NCI-H345 treated with DMSO at 0.1 percent for 48 hours (cell line): Measurements from ENCODE around the gene TAGLN3.

ENCODE experiments used
- DNase-seq: peaks from one replicate; lab custom pipeline; 2025; ENCODE audit not compliant: unreplicated experiment; lab: John Stamatoyannopoulos, UW

TAGLN3 gene

GRCh38 chr3:112043621-112044201 lies 45.0 kb downstream of the TAGLN3 start:
- DNase-seq, result peak; percentile 70

DNA sequence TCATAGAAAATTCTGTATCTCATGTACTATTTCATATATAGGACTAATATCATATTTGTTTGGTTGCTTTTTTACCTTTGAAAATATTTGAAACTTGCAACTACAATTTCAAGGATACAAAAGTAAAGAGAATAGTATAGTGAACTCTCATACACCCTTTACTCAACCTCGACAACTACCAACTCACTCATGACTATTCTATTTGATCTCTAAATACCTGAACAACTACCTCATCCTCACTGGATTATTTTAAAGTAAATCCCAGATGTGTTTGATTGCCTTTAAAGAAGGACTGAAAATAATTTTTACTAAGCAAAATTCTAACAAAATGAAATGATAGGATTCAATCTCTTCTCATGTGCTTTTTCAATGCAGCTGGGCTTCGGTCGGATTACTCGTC lies 47.9 kb downstream of the TAGLN3 start:
- no peak for DNase-seq

DNA sequence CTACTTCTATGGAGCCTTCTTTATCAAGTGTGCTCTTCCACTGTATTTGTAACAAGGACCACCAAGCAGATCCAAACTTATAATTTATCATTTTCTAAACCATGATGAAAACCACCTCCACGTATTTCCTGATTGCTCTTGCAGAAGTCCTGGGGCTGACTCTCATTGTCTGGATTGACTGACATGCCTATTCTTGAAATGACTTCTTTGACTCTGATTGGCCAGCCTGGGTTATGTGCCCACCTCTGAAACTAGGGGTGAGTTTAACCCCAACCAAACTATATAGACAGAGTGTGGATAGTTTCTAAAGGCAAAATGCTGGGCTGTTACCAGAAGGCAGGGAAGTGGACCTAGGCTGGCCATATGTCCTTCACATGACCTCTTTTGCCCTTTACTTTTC lies 48.5 kb downstream of the TAGLN3 start:
- no peak for DNase-seq

- no peak for DNase-seq
These were observed 50.2 kb downstream of the TAGLN3 start for GRCh38 chr3:112048911-112049310.

GRCh38 chr3:112053229-112053628 lies 54.5 kb downstream of the TAGLN3 start:
- no peak for DNase-seq

GRCh38 chr3:112056451-112056929 lies 57.8 kb downstream of the TAGLN3 start:
- DNase-seq, result no peak

- no peak for DNase-seq
These were observed 60.8 kb downstream of the TAGLN3 start for GRCh38 chr3:112059497-112059896.

DNA sequence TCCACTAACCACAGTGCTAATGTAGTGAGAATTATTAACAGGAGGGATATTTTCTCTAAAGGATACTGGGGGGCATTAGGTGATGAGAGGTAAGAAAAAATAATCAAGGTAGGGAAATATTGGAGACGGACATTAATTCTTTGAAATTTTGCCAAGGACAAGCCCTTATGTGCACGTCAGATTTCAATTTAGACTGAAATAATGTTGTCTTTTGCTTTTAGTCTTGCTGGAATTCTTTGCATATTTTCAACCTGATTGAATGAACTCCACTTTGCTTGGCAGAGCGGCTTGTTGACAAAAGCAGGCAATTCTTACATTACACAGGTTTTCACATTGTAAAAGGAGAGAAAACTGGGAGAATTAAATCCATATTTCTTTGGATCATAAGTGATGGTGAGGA lies 62.4 kb downstream of the TAGLN3 start:
- DNase-seq, result no peak
